Nephron progenitor cell (in vitro differentiated cells): ENCODE results near the gene TNNC1.

Source experiments
- DNase-seq: peaks from one replicate; pipeline ENCODE4 v3.0.0; 2021
- H3K27ac Mint-ChIP-seq: 2 replicates; pipeline ENCODE4 v1.8.0; 2021; ENCODE audit warnings: mild to moderate bottlenecking, moderate library complexity, mixed read lengths
- H3K27me3 Mint-ChIP-seq: 2 replicates; pipeline ENCODE4 v1.8.0; 2021; ENCODE audit warnings: mild to moderate bottlenecking, low read depth, mixed read lengths; ENCODE audit not compliant: poor library complexity
- H3K36me3 Mint-ChIP-seq: 2 replicates; pipeline ENCODE4 v1.8.0; 2021; ENCODE audit warnings: low read depth, mixed read lengths
- H3K4me1 Mint-ChIP-seq: 2 replicates; pipeline ENCODE4 v1.8.0; 2021; ENCODE audit warnings: mixed read lengths
- H3K4me3 Mint-ChIP-seq: 2 replicates; pipeline ENCODE4 v1.8.0; 2021; ENCODE audit warnings: mild to moderate bottlenecking, moderate library complexity, mixed read lengths
- H3K9me3 Mint-ChIP-seq: 2 replicates; pipeline ENCODE4 v1.8.0; 2021; ENCODE audit warnings: mild to moderate bottlenecking, moderate library complexity, mixed read lengths
- CTCF ChIP-seq: fragments of 200-600 bp; sonication (generic); IDR thresholded peaks from 2 replicates; pipeline ENCODE4 v1.5.0; 2021; ENCODE audit warnings: antibody characterized with exemption

TNNC1 gene

GRCh38 chr3:52487050-52487787 lies 33.4 kb upstream of the TNNC1 start:
- no peak for DNase-seq
- Mint-ChIP-seq H3K4me1 (peaks cover 30% of the 10 kb centered on the region), H3K4me3 (no peak overlapping the region), H3K27me3 (no peaks in the 10 kb centered on the region), H3K27ac (no peak overlapping the region), H3K9me3 (no peaks in the 10 kb centered on the region), H3K36me3 (peaks cover 32% of the 10 kb centered on the region)
- no peak for TF ChIP-seq CTCF

- DNase-seq: no peak
- Mint-ChIP-seq H3K27me3 (no peaks in the 10 kb centered on the region), H3K4me3 (peak overlapping the region; percentile 13), H3K36me3 (peaks cover 48% of the 10 kb centered on the region), H3K9me3 (no peaks in the 10 kb centered on the region), H3K4me1 (peaks cover 44% of the 10 kb centered on the region), H3K27ac (peak overlapping the region; percentile 90)
- TF ChIP-seq CTCF: no peak
Observed at GRCh38 chr3:52484680-52485461, 31.0 kb upstream of the TNNC1 start.

- Mint-ChIP-seq H3K4me3 (peak overlapping the region; percentile 36), H3K27me3 (no peaks in the 10 kb centered on the region), H3K9me3 (no peaks in the 10 kb centered on the region), H3K27ac (peak overlapping the region; percentile 94), H3K36me3 (peaks cover 59% of the 10 kb centered on the region), H3K4me1 (peaks cover 44% of the 10 kb centered on the region)
- no peak for DNase-seq
- TF ChIP-seq CTCF: no peak
Observed at GRCh38 chr3:52483577-52484381, 29.9 kb upstream of the TNNC1 start.

- no peak for DNase-seq
- TF ChIP-seq CTCF: no peak
- H3K9me3 Mint-ChIP-seq: no peaks in the 10 kb centered on the region
- H3K27ac Mint-ChIP-seq: peak overlapping the region; percentile 94
- peaks cover 44% of the 10 kb centered on the region for H3K4me1 Mint-ChIP-seq
- H3K4me3 Mint-ChIP-seq: no peak overlapping the region
- H3K27me3 Mint-ChIP-seq: no peaks in the 10 kb centered on the region
- H3K36me3 Mint-ChIP-seq: peaks cover 64% of the 10 kb centered on the region
Observed at GRCh38 chr3:52483081-52483480, 29.2 kb upstream of the TNNC1 start.

GRCh38 chr3:52481819-52482521 lies 28.1 kb upstream of the TNNC1 start:
- peak overlapping the region; percentile 78 for H3K27ac Mint-ChIP-seq
- peaks cover 66% of the 10 kb centered on the region for H3K36me3 Mint-ChIP-seq
- peak; percentile 49 for DNase-seq
- H3K9me3 Mint-ChIP-seq: no peaks in the 10 kb centered on the region
- TF ChIP-seq CTCF: peak; percentile 32
- H3K4me1 Mint-ChIP-seq: peaks cover 44% of the 10 kb centered on the region
- no peaks in the 10 kb centered on the region for H3K27me3 Mint-ChIP-seq
- no peak overlapping the region for H3K4me3 Mint-ChIP-seq
